Lower lobe of right lung (tissue), 2 donors: ENCODE measurements around the gene IL18R1. TPM values are rescaled to one million over a fixed set of nuclear protein-coding genes. Genes with fewer than 3 reads are reported as not detected.

Experiments used
- ATAC-seq, 2 donors: fragments of 200-7000 bp; cut with Tn5 transposase; one replicate each; pipeline ENCODE4 v1.9.1; 2020 to 2022; ENCODE audit warnings: mild to moderate bottlenecking in 2 of 2, moderate library complexity in 2 of 2
- DNase-seq: peaks from one replicate; pipeline ENCODE4 v3.0.0-alpha.2; 2020
- H3K27ac ChIP-seq: fragments of 200-600 bp; one replicate; pipeline ENCODE4 v1.8.0; 2022
- H3K27me3 ChIP-seq: fragments of 200-600 bp; one replicate; pipeline ENCODE4 v1.8.0; 2022; ENCODE audit warnings: low read depth
- H3K36me3 ChIP-seq: fragments of 200-600 bp; one replicate; pipeline ENCODE4 v1.8.0; 2022; ENCODE audit warnings: mild to moderate bottlenecking
- H3K4me1 ChIP-seq: fragments of 200-600 bp; one replicate; pipeline ENCODE4 v1.8.0; 2022
- H3K4me3 ChIP-seq: fragments of 200-600 bp; one replicate; pipeline ENCODE4 v1.8.0; 2022; ENCODE audit warnings: mild to moderate bottlenecking
- H3K9me3 ChIP-seq: fragments of 200-600 bp; one replicate; pipeline ENCODE4 v1.8.0; 2022
- intact Hi-C: fragments of 100-400 bp; cut with DNase I; formaldehyde crosslinking; loops from one replicate; pipeline ENCODE4 v1.11.0; 2022
- microRNA-seq: library from miRNA; unstranded; fragments of <30 nt; microRNA quantifications from one replicate; pipeline ENCODE4 v1.2.0, GENCODE V29; 2020; ENCODE audit warnings: borderline number of aligned reads
- total RNA-seq: library from RNA; stranded (reverse); fragmentation: NEBNext Ultra II Directional; extraction: Animal tissue kit (Norgen Biotek cat#: 25700); gene quantifications from one replicate; pipeline ENCODE4 v1.2.1, GENCODE V29; 2021
- TF ChIP-seq, protein P1 (sequence below): fragments of 200-600 bp; IDR thresholded peaks from one replicate; pipeline ENCODE4 v1.8.0; 2022; ENCODE audit warnings: antibody characterized with exemption, mild to moderate bottlenecking
- donor health status: DM: no; HTN: yes; CAD: no; lungs with severe emphysema.

The IL18R1 gene
- total RNA-seq, 1 donor from 2014 or later = 27.5 TPM

DNA sequence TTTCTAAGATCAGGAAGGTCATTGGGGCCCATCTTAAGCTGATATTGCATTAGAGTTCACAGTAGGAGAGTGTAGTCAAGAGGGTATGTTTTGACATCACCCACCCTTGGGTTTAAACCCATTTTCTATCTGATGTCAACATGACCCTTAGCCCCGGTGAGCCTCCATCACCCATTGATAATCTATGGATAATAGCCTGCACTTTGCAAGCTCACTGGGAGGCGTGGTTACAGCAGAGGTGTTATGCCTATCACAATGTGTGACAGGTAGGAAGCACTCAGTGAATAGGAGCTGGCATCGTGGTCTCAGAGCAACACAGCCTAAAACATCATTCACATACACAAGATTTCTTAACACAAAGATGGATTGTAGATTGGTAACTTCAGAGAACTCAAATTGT lies 88.6 kb downstream of the IL18R1 start:
- no peak overlapping the region for H3K27ac ChIP-seq
- no peak overlapping the region for H3K4me3 ChIP-seq
- intact Hi-C loops = no loop called here
- DNase-seq (no peak), ATAC-seq (no peak)
- no peaks in the 10 kb centered on the region for H3K9me3 ChIP-seq
- H3K27me3 ChIP-seq = no peaks in the 10 kb centered on the region
- H3K4me1 ChIP-seq = peaks cover 4% of the 10 kb centered on the region
- no peaks in the 10 kb centered on the region for H3K36me3 ChIP-seq
- TF ChIP-seq, protein P1, sequence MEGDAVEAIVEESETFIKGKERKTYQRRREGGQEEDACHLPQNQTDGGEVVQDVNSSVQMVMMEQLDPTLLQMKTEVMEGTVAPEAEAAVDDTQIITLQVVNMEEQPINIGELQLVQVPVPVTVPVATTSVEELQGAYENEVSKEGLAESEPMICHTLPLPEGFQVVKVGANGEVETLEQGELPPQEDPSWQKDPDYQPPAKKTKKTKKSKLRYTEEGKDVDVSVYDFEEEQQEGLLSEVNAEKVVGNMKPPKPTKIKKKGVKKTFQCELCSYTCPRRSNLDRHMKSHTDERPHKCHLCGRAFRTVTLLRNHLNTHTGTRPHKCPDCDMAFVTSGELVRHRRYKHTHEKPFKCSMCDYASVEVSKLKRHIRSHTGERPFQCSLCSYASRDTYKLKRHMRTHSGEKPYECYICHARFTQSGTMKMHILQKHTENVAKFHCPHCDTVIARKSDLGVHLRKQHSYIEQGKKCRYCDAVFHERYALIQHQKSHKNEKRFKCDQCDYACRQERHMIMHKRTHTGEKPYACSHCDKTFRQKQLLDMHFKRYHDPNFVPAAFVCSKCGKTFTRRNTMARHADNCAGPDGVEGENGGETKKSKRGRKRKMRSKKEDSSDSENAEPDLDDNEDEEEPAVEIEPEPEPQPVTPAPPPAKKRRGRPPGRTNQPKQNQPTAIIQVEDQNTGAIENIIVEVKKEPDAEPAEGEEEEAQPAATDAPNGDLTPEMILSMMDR = no peak

DNA sequence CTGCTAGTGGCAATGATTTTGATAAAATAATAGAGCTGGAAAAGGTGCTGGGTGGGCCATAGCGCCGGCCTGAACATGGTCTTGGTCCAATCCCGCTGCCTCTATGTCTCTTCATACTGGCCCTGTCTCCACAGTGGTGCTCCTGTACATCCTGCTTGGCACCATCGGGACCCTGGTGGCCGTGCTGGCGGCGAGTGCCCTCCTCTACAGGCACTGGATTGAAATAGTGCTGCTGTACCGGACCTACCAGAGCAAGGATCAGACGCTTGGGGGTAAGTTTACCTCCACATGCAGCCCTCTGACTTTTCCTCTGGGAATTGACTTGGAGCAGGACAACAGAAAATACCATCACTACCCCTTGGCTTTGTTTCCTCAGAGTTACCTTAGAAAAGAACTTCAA lies 91.3 kb downstream of the IL18R1 start:
- TF ChIP-seq, protein P1 = no peak
- Histone ChIP-seq H3K27me3 (no peaks in the 10 kb centered on the region), H3K27ac (no peak overlapping the region), H3K4me3 (no peak overlapping the region), H3K36me3 (no peaks in the 10 kb centered on the region), H3K9me3 (no peaks in the 10 kb centered on the region), H3K4me1 (peaks cover 4% of the 10 kb centered on the region)
- DNase-seq = no peak
- ATAC-seq = no peak
- intact Hi-C loops = no loop called here

Small RNA genes within 50 kb of the gene (microRNA-seq; reads per million reads assigned to microRNA genes)
- gene MIR4772 = 3.5 reads per million

Other genes with a start within 250 kb of the IL18R1 start
- gene IL1R1, start 213.1 kb upstream of the IL18R1 start, total RNA-seq = 152 TPM
- gene IL1RL2, start 168.8 kb upstream of the IL18R1 start, total RNA-seq = not detected
- 69.6 TPM for gene IL1RL1, start 44.2 kb upstream of the IL18R1 start, total RNA-seq
- gene IL18RAP, start 67.4 kb downstream of the IL18R1 start, total RNA-seq = 6.8 TPM
- not detected for gene SLC9A4, start 117.4 kb downstream of the IL18R1 start, total RNA-seq